Stimulated activated CD4-positive, alpha-beta T cell treated with anti-CD3 and anti-CD28 coated beads, Interleukin-2, amount 100 ng/mL, for 4 hours (primary cell): ENCODE measurements around the gene ABCG8.

ENCODE experiments used
- DNase-seq: peaks from one replicate; pipeline ENCODE4 v3.0.0-alpha.2; 2020; ENCODE audit warnings: low read depth

Gene ABCG8

DNA sequence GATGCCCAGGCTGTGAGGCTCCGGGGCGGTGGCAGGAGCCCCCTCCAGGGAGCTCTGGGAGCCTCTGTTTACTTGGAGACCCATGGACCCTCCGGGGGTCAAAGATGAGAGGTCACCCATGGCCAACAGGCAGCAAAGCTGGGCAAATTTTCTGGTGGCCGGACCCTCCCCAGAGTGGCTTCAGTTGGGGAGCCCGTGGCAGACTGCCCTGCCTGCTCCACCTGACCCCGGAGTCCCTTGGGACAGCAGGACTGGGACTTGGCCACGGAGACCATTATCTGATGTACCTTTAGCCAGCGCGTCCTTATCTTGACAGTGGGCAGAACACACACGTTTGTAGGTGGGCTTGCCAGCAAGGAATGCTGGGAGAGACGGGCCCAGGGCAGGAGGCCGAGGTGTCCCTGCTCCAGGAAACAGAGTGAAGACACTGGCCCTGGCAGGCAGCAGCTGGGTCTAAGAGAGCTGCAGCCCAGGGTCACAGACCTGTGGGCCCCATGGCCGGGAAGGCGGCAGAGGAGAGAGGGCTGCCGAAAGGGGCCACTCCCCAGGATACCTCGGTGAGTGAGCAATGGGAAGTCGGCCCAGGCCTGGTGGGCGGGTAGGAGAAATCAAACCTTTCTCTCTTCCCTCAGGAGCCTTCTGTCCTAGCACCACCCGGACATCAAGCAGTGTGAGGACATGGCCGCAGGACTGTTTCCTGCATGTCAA, at the start of gene ABCG8, which contains the start of gene ABCG5:
Gene ABCG8 (plus strand): TSS at position 412 of the 708 bp plus-strand sequence. CDS start 83 bp downstream, at position 495.
Gene ABCG5 (minus strand): TSS at position 280 of the 708 bp plus-strand sequence. CDS start 160 bp downstream, at position 120.
- DNase-seq, result no peak

DNA sequence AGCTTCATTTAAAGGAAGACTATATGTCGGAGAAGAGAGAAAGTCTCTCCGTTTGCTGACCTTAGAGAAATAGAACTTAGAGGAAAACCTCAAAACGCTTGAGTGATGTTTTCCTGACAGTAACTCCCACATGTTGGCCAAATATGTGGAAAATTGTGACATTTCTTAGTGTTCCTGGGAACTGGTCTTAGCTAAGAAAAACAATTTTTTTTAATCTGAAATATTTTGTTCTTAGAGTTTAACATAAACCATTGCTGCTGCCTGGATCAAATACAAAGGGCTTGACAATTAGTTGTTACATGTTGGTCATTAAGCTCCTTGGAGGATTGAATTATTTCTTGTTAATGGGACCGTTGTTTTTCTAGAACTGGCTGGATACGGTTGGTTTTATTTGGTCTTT, 48.6 kb upstream of the ABCG8 start:
- DNase-seq, result no peak

DNA sequence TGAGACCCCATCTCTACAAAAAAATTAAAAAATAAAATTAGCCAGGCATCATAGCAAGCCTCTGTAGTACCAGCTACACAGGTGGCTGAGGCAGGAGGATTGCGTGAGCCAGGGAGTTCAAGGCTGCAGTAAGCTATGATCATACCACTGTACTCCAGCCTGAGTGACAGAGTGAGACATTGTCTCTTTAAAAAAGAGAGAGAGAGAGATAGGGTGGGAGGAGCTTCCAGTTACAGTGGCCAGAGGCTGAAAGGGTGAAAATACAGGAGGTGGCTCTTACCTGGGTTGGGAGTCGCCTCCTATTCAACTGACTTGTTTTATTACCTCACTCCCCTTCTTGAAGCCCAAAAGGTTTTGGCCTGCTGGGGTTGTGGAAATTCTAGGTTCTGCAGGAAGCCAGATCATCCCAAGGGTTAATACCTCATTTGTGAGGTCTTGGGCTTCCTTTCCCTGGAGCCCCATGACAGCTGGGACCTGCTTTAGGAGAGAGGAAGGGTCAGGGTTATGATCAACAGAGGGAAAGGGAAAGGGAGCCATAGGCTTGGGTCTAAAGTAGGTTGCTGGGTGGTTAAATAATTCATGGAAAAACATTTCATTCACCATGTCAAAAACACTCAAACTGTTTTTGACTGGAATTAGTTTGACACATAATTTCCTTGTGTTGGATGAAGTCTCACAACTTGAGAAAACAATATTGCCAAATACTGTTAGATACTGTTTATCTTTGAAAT, 47.6 kb upstream of the ABCG8 start:
- DNase-seq, result no peak

DNA sequence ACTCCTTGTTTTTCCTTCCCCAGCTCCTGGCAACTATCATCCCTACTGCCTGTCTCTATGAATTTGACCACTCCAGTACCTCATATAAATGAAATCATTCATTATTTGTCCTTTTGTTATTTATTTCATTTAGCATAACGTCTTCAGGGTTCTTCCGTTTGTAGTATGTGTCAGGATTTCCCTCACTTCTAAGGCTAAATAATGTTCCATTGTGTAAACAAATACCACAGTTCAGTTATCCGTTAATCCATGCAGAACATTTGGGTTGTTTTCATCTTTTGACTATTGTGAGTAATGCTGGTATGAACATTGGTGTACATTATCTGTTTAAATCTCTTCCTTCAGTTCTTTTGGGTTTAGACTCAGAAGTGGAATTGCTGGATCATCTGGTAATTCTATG, 46.1 kb upstream of the ABCG8 start:
- no peak for DNase-seq

DNA sequence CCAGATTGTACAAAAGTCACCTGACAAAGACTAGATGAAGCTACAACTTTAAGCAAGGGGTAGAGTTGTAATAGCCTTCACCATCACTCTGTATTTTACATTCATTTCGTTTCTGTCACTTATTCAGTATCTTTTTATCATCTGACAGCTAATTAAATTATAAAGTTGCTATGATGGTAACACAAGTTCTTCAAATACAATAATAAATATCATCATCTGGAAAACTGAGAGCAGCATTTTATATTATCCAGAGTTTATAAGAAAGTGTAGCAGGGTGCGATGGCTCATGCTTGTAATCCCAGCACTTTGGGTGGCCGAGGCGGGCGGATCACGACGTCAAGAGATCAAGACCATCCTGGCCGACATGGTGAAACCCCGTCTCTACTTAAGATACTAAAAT, 43.8 kb upstream of the ABCG8 start:
- DNase-seq, result no peak

DNA sequence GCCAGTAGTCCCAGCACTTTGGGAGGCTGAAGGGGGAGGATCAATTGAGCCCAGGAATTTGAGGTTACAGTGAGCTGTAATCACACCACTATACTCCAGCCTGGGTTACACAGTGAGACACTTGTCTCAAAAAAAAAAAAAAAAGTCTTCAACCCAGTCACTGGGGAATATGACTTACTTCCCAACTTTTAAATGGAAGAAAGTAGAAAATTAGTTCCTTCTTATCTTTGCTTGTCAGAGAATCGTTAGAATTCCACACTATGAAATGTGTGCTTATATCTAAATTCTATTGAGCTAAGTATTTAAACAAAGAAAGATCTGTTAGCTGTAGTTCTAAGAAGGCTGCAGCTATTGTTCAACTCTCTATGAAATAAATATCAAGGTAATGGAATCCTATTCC, 42.6 kb upstream of the ABCG8 start:
- no peak for DNase-seq

DNA sequence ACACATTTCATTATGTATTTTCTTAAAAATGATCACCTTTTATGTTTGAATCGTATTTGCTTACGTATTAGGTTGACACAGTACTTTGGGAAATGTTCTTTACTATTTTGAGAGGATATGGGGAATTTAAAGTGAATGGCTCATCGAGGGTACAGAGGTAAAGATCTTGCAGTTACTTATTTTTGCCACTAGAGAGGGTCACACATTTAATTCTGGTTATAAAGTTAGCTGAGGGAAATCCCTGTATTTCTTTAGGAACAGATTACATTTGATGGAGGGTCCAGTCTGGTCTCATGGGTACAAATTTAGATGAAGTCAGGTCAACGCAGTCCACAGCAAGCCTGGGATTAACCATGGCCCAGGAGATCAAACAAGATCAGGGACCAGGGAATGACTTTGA, 40.5 kb upstream of the ABCG8 start:
- no peak for DNase-seq

DNA sequence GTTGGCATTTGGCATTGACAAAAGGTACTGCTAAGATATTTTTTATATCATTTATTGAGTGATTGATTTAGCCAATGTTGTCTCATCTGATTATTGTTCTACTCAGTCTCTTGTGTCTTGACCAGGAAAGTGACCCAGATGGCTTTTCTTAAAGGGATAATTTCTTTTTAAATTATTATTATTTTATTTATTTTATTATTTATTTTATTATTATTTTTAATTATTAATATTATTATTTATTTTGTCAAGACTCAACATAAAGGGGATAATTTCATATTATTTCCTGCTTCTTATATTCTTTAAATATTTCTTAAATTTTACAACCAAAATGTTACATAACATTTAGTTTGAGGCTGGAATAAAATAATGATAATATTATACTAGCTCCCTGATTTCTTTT, 37.9 kb upstream of the ABCG8 start:
- no peak for DNase-seq

DNA sequence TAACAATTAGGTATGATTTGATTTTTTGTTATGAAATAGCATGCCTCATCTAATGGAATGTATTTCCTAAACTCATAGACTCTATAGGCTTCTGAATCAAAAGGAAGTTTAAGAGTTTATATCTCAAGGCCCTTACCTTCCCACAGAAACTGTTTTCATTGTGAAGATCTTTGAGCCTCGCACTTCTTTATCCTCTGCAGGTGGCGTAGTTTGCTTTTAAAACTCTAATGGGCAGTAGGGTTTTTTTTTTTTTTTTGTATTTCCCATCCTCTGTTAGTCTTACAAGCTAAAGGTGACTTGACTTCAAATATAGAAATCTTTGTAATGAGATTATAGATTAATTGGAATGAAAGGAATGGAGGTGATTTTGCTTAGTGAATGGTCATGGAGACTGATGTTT, 36.6 kb upstream of the ABCG8 start:
- no peak for DNase-seq

DNA sequence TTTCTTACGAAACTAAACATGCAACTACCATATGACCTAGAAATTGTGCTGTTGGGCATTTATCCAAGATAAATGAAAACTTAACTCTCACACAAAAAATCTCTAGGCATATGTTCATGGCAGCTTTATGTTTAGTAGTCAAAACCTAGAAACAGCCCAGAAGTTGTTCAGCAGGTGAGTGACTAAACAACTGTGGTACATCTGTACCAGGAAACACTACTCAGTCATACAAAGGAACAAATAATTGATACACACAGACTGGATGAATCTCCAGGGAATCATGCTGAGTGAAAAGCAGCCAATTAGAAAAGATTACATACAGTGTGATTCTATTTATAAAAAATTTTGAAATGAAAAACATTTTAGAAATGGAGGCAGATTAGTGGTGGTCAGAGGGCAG, 35.7 kb upstream of the ABCG8 start:
- DNase-seq, result no peak

DNA sequence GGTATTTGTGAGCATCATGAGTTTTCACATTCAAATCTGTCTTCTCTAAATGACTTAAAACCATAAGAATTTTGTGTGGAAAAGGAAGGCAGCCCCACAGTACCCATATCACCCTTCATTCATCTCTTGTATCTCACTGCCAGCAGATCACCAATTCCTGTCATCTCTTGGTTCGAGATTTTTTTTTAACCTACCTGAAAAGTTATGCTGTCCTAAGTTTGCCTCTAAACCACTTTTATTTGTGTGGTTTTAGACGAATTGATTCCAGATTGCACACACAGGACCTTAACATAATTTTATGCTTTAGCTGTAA, 32.1 kb upstream of the ABCG8 start:
- DNase-seq, result no peak

DNA sequence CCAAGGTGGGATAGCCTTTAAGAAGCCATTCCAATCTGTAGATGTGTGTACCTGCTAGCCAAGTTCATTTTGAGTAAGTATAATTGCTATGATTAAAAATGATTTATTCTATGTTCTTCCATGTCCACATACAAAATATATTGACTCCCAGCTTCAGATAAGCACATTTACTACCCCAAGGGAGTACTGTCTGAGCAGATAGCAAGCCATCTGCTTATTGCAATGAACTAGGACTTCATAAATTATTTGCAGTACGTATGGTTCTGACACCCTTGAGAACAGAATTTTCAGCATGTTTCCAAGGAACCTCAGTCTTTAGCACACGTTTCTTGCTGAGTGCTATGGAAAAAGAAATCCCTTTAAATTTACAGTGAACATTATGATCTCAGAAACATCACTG, 28.3 kb upstream of the ABCG8 start:
- DNase-seq, result no peak

DNA sequence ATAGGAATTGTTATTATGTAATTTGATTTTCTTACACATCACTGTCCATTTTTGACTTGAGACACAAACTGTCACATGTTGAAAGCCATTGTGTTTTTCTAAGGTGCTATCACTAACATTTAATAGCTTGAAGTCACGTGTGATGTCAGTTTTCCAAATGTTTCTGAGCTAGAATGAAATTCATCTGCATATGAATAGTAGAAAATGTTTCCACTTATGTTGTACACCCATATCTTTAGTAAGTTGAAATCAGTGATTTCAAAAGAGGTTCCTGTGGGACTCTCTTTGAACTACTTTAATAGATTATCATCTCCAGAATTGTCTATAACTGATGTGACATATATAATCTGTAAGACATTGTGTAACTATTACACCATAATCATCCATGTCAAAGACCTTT, 27.9 kb upstream of the ABCG8 start:
- DNase-seq, result no peak

DNA sequence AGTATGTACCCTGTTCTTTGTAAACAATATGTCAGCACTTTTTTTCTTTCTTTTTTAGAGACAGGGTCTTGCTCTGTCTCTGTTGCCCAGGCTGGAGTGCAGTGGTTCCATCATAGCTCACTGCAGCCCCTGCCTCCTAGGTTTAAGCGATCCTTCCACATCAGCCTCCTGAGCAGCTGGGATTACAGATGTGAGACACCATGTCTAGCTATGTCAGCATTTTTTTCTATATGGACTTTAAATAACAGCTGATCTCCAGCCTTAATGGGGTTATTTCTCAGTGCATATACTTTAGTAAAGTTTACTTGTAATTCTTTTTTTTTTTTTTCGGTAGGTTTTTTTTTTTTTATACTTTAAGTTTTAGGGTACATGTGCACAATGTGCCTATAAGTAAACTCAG, 26.8 kb upstream of the ABCG8 start:
- DNase-seq, result no peak

DNA sequence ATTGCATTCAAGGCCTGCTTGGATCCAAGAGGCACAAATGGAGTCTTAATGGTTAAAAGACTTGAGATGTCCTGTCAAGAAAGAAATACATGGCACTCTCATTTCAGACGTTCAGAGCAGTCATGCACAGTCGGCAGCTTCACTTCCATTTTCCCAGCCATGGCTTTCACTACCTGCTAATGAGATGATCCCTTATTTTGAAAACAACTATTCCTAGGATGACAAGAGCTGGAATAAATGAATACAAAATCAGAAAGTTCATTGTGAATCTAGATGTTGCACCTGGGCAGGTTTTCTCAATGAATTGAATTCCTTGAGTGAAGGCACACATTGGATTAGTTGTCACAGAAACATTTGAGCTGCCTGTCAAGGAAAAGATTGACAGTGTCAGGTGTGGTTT, 25.8 kb upstream of the ABCG8 start:
- DNase-seq, result no peak

DNA sequence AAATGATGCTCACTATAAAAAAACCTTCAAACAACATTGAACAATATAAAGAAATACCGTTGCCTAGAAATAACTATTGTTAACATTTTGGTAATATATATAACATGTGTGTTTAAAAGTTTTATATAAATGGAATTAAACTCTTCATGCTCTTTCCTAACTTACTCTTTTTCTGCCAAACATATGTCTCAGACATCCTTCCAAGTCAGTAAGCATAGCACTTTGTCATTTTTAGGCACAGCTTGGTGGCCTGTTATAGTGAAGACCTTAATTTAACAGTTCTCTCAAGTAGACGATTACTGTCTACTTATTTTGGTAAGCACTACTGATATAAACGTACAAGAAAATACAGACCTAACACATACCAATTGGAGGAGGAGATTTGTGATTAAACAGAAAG, 24.1 kb upstream of the ABCG8 start:
- DNase-seq, result no peak

DNA sequence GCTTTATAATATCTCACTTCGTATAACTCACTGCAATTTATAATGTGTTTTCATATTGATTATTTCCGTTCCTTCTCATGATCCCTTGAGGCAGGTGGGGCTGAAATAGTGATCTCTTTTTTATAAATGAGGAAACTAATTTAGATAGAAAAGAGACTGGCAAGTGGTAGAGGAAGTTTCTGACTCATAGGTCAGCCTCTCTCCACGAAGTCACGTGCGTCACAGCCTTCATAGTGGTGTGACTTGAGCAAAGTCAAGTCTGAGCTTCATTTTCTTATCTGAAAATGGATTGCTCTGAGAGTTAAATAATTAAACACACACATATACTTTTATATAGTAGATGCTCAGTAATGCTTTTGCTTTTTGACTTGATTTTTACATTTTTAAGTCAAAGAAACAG, 20.0 kb upstream of the ABCG8 start:
- DNase-seq, result no peak

DNA sequence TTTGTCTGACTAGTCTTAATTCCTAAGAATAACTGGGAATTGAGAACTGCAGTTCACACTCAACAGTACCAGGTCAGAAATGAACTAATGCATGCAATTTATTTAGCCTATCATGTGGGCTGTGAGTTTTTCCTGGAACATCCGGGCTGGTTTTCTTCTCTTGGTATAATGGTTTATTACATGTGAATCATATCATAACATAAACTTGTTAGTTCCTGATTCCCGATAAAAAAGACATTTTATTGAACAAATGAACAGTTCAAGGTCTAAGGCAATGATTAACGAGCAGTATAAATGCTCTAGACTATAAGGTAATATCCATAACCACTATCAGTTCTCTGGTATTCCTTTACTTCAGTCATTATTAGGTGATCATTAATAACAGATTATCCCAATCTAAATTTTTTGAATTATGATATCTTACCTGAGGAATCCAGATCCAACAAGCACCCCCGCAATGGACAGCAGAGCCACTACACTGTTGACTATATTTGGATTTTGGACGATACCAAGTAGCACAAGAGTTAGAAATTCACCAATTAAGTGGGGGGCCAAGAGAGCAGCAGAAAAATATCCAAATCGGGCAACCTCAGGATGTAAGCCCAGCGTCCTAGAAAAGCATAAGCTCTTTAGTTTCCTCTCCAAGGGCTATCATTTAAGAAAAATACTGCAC, 19.1 kb upstream of the ABCG8 start:
- no peak for DNase-seq

DNA sequence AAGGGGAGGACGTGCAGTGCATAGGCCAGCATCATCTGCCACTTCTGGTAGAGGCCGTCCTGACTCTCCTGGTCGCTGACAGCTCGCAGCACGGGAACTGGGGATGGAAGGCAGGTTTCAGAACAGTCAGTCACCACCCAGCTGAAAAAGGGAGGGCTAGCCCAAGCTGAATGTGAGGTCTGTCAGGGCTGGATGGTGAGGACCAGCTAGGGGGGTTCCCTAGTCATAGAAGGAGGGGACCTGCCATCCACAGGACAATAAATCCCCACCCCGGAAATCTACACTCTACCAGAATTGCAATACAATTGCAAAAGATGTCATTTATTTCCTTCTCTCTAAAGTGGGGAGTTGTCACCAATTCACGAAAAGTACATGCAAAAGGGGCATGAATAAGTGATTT, 15.9 kb upstream of the ABCG8 start:
- DNase-seq, result no peak

DNA sequence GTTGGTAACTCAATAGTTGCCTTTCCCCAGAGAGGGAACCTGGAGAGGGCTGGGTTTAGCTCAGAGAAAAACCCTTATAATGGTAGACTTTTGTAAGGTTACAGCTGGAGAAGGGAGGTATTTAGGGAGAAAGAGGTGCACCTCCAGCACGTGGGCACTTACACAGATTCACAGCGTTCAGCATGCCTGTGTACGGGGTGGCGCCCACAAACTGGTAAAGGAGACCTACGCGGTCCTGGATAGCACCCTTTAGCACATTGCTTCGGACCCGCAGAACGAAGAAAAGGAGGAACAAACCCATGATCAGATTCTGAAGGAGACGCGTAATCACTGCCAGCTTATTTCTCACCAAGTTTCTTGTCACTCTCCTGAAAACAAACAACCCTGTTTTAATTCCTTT, 15.0 kb upstream of the ABCG8 start:
- DNase-seq, result no peak

DNA sequence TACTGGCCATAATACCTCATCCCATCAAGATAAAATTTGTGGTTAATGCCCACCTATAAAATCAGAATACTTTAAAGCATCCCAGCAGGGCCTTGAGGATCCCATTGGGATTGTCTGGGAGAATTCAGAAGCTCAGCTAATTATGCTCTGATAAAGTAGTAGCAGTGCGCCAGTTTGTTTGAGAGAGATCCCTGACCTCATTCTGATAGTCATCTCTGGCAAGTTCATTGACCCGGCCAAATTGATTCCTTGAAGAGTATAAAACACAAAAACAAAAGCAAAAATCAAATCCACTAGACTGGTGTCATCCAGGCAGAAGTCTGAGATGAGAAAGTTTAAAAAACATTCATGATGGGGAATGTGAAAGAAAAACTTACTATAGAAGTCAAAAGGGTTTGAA, 14.3 kb upstream of the ABCG8 start:
- DNase-seq, result no peak

DNA sequence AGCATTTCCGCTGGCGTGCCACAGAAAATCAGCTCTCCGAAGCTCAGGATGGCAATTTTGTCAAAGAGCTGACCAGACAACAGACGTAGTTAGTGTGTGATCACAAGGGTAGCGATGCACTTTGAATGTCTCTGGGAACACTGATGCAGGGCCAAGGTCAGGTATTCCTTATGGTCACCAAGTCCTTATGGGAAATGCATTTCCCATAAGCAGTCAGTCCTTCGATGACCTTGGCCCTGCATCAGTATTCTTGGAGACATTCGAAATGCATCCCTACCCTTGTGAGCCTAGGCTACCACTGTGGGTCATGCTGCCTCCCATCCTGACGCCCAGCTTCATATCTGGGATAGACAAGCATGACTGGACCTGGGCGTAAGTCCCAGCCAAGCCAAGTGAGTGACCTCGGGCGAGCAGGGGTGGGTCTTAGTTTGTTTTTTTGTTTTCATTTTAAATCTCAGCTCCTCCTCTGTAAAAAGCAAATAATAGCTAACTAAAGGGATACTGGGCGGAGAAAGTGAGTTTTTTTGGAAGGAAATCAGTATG, 13.7 kb upstream of the ABCG8 start:
- DNase-seq, result no peak

DNA sequence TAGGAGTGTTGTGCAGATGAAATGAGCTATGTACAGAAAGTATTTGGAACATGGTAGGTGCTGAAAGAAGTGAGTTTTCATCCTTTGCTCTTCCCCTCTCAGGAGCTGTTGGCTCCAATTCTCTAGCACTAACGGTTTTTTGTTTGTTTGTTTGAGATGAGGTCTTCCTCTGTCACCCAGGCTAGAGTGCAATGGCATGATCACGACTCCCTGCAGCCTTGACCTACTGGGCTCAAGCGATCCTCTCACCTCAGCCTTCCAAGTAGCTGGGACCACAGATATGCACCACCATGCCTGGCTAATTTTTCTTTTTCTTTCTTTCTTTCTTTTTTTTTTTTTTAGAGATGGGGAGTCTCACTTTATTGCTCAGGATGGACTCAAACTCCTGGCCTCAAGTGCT, 12.9 kb upstream of the ABCG8 start:
- no peak for DNase-seq
